PC-3 (cell line): ENCODE measurements around the gene SGMS1.

Experiments used
- EZH2 ChIP-seq: fragments of 300-600 bp; sonication (generic); IDR thresholded peaks from one replicate; pipeline ENCODE4 v1.6.1; 2017; ENCODE audit warnings: antibody characterized with exemption, mild to moderate bottlenecking, low read length; ENCODE audit not compliant: unreplicated experiment
- EZH2phosphoT487 ChIP-seq: fragments of 300-600 bp; sonication (generic); IDR thresholded peaks from 2 replicates; pipeline ENCODE4 v1.6.1; 2018; ENCODE audit warnings: mild to moderate bottlenecking, antibody characterized with exemption, low read length, borderline replicate concordance
- TF ChIP-seq, protein P1 (sequence below): fragments of 300-600 bp; sonication (generic); conservative IDR thresholded peaks from 2 replicates; pipeline ENCODE4 v1.5.1; 2017; ENCODE audit warnings: antibody characterized with exemption, low read depth, mild to moderate bottlenecking, low read length

DNA sequence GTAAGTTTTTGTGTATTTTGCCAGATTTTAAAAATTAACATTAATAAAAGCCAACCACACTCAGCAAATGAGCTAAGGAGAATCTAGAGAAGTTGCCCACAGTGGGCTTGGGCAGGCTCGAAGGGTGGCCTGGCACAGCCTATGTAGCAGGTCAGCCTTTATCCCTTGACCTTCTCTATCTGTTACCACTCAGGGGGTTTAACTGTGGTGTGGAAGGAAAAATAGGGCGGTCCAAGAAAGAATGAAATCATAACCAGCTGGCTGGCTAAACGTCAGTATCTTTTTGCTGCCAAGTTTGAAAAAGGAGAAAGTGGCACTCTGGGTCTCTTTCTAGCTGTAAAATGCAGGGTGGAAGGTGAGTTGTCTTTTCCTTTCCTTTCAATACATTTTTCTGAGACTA, 242.1 kb downstream of the SGMS1 start:
- TF ChIP-seq, protein P1, sequence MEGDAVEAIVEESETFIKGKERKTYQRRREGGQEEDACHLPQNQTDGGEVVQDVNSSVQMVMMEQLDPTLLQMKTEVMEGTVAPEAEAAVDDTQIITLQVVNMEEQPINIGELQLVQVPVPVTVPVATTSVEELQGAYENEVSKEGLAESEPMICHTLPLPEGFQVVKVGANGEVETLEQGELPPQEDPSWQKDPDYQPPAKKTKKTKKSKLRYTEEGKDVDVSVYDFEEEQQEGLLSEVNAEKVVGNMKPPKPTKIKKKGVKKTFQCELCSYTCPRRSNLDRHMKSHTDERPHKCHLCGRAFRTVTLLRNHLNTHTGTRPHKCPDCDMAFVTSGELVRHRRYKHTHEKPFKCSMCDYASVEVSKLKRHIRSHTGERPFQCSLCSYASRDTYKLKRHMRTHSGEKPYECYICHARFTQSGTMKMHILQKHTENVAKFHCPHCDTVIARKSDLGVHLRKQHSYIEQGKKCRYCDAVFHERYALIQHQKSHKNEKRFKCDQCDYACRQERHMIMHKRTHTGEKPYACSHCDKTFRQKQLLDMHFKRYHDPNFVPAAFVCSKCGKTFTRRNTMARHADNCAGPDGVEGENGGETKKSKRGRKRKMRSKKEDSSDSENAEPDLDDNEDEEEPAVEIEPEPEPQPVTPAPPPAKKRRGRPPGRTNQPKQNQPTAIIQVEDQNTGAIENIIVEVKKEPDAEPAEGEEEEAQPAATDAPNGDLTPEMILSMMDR = no peak
- TF ChIP-seq EZH2phosphoT487 = no peak
- TF ChIP-seq EZH2 = no peak
